ENCODE measurements around the gene SELENOO.
A peak's percentile ranks its signal among the peaks of the same experiment; 100 is the strongest.

SELENOO gene

DNA sequence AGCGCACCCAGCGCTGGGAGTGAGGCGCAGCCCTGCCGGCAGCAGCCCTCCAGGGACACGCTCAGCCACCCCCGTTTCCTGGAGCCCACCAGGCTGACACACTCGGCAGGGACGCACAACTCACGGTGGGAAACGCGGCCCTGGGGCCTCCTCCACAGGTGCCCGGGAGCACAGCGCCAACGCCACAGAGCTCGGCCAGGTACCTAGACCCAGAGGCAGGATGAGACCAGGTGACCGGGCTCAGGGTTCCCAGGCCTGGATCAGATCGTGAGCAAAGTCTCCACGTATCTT, 26.0 kb downstream of the SELENOO start:
- H3K27me3 ChIP-seq (ENCODE audit: control insufficient read depth, insufficient read depth, low read length): no peaks in the 10 kb centered on the region
- H3K27ac ChIP-seq (ENCODE audit: low read length): no peak overlapping the region
- H3K9ac ChIP-seq (ENCODE audit: low read length): no peak overlapping the region
- H3K4me3 ChIP-seq (ENCODE audit: low read length): no peak overlapping the region
- peaks cover 18% of the 10 kb centered on the region for H3K36me3 ChIP-seq (ENCODE audit: control insufficient read depth, low read depth, low read length)
- H3K4me1 ChIP-seq (ENCODE audit: control insufficient read depth, low read depth, low read length): no peaks in the 10 kb centered on the region
- no peaks in the 10 kb centered on the region for H3K9me3 ChIP-seq (ENCODE audit: control insufficient read depth, low read depth, low read length)

DNA sequence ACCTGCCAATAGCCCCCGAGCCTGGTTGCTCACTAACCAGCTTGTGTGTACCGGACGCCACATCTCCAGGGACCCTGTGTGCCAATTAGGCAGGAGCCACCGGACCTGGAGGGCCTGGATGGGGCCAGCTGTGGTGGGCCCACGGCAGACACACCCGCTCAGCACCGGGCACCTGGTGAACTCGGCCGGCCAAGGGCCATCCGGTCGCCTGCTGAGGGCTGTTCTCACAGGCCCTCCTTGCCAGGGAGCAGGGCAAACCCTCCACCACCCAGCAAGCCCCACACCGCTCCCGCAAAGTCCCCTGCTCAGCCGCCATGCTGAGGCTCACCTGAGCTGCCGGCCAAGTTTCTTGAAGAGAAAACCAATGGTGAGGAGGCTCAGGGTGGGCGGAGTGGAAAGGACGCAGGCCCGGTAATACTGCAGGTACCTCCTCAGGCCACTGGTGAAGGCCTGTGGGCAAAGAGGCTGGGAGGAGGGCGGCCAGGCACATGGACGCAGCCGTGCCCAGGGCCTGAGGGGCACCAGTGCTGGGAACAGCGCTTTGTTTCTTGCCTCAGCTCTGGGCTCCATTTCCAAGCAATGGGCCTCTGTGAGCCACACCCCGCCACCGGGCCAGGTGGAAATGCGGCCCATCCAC, 26.9 kb downstream of the SELENOO start:
- Histone ChIP-seq H3K27me3 (ENCODE audit: control insufficient read depth, insufficient read depth, low read length) (no peaks in the 10 kb centered on the region), H3K36me3 (ENCODE audit: control insufficient read depth, low read depth, low read length) (peaks cover 14% of the 10 kb centered on the region), H3K4me1 (ENCODE audit: control insufficient read depth, low read depth, low read length) (no peaks in the 10 kb centered on the region), H3K9ac (ENCODE audit: low read length) (no peak overlapping the region), H3K4me3 (ENCODE audit: low read length) (no peak overlapping the region), H3K9me3 (ENCODE audit: control insufficient read depth, low read depth, low read length) (no peaks in the 10 kb centered on the region), H3K27ac (ENCODE audit: low read length) (no peak overlapping the region)

DNA sequence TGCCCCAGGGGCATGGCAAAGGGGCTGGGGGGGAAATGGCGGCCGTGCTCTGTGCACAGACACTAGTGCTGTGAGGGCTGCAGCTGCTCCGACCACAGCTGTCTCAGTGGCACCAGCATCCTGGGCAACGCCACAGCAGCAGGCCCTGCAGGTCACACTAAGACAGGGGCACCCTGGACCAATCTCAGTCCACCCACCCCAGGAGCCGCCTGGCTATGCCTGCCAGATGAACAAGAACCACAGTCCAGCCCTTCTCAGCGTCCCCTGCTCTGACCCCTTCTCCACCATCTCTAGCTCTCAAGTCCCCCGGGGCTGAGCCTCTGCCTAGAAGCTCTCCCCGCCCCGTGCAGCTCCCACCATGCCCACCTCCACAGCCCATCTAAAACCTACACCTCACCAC, 27.6 kb downstream of the SELENOO start:
- no peaks in the 10 kb centered on the region for H3K9me3 ChIP-seq (ENCODE audit: control insufficient read depth, low read depth, low read length)
- H3K27me3 ChIP-seq (ENCODE audit: control insufficient read depth, insufficient read depth, low read length): no peaks in the 10 kb centered on the region
- H3K4me1 ChIP-seq (ENCODE audit: control insufficient read depth, low read depth, low read length): no peaks in the 10 kb centered on the region
- H3K9ac ChIP-seq (ENCODE audit: low read length): no peak overlapping the region
- H3K27ac ChIP-seq (ENCODE audit: low read length): no peak overlapping the region
- no peak overlapping the region for H3K4me3 ChIP-seq (ENCODE audit: low read length)
- H3K36me3 ChIP-seq (ENCODE audit: control insufficient read depth, low read depth, low read length): peaks cover 9% of the 10 kb centered on the region

DNA sequence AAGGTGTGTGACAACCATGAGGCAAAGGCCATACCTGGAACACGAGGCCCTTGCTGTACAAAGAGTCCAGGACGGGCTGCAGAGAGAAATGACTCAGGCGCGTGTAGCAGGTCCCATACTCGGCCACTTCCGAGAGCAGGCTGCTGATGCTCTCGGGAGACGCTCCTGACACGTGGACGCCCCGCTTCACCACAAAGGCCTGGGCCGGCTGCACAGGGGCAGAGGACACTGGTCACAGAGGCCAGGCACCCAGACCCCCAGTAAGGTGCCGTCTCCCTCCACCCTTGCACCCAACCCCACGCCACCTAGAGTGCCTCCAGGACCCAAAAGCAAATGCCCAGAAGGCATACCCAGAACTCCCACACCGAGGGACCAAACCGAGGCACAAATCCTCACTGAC, 28.6 kb downstream of the SELENOO start:
- Histone ChIP-seq H3K9me3 (ENCODE audit: control insufficient read depth, low read depth, low read length) (no peaks in the 10 kb centered on the region), H3K27ac (ENCODE audit: low read length) (no peak overlapping the region), H3K4me3 (ENCODE audit: low read length) (no peak overlapping the region), H3K9ac (ENCODE audit: low read length) (no peak overlapping the region), H3K27me3 (ENCODE audit: control insufficient read depth, insufficient read depth, low read length) (no peaks in the 10 kb centered on the region), H3K36me3 (ENCODE audit: control insufficient read depth, low read depth, low read length) (peaks cover 4% of the 10 kb centered on the region), H3K4me1 (ENCODE audit: control insufficient read depth, low read depth, low read length) (no peaks in the 10 kb centered on the region)

DNA sequence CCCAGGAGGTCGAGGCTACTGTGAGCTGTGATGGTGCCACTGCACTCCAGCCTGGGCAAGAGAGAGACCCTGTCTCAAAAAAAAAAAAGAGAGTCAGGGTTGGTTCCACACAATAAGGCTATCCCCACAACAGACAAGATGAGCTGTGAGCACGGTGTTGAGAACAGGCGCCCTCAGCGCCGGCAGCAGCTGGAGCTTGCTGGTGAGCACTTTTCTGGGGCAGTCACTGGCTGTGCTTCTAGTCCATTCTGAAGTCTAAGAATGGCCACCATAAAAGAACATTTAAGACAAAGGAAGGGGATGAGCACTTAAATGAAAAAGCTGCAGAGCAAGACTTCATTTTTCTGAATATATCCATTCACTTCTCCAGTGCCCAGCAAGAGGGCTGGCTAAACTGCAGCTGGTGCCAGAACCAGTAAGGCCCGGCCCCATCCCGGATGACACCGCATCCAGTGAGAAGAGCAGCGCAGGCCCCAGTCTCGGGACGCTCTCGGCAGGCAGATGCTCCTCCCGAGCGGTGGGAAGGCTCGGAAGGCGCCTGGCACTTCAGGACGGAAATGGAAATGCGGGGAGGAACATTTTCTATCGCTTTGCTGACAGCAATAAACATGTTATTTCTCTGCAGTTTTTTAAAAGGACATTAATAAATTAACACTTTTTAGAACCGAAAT, 31.8 kb downstream of the SELENOO start:
- Histone ChIP-seq H3K27me3 (ENCODE audit: control insufficient read depth, insufficient read depth, low read length) (no peaks in the 10 kb centered on the region), H3K9ac (ENCODE audit: low read length) (no peak overlapping the region), H3K9me3 (ENCODE audit: control insufficient read depth, low read depth, low read length) (no peaks in the 10 kb centered on the region), H3K4me1 (ENCODE audit: control insufficient read depth, low read depth, low read length) (no peaks in the 10 kb centered on the region), H3K36me3 (ENCODE audit: control insufficient read depth, low read depth, low read length) (no peaks in the 10 kb centered on the region), H3K4me3 (ENCODE audit: low read length) (no peak overlapping the region), H3K27ac (ENCODE audit: low read length) (no peak overlapping the region)

DNA sequence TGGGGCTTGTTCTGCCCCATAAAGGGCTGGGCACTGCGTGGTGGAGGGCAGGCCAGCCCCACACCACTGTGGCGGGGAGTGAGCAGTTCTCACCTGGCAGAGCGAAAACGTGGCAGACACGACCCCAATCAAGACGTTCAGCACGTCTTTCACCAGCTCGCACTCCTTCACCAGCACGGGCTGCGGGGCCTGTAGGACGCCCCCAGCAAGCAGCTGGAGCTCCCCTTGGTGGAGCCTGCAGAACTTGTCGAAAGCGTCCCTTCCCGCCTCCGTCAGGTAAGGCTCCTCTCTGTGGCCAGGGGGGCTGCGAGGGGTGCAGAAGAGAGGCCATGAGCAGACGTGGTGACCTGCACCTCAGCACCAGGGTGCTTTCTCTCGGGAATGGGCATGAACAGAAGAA, 32.4 kb downstream of the SELENOO start:
- H3K27me3 ChIP-seq (ENCODE audit: control insufficient read depth, insufficient read depth, low read length): no peaks in the 10 kb centered on the region

DNA sequence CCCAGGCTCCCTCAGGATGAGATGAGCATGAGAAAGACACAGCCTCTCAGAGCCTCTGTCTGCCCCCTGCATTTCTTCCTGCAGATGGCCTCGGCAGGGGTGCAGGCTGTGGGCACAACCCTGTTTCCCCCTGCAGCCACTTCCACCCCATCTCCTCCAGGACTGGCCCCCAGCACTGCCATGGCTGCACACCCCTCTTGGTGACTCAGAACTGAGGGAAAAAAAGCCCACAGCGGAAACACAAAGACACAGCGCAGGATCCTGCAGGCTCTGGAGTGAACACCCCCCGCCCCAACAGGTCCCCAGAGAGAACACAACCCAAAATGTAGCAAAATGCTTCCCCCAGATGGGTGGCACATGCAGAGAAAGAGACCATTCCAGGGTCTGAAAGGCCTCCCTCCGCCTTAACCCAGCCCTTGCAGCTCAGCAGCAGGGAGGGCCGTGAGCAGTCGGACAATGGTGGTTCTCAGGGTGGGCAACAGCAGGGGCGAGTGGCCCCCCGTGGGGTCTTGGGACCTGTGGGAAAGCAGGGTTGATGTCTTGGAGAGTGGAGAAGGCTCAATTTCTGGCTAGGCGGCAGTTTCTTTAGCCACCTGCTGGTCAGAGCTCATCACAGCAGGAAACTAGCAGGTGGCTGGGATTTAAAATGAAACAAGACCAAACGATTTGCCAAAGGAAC, 36.1 kb downstream of the SELENOO start:
- Histone ChIP-seq H3K4me1 (ENCODE audit: control insufficient read depth, low read depth, low read length) (no peaks in the 10 kb centered on the region), H3K27me3 (ENCODE audit: control insufficient read depth, insufficient read depth, low read length) (no peaks in the 10 kb centered on the region), H3K9ac (ENCODE audit: low read length) (no peak overlapping the region), H3K36me3 (ENCODE audit: control insufficient read depth, low read depth, low read length) (no peaks in the 10 kb centered on the region), H3K9me3 (ENCODE audit: control insufficient read depth, low read depth, low read length) (no peaks in the 10 kb centered on the region), H3K27ac (ENCODE audit: low read length) (no peak overlapping the region), H3K4me3 (ENCODE audit: low read length) (no peak overlapping the region)

More for the DNA sequence above, 32.4 kb downstream of the SELENOO start:
- no peaks in the 10 kb centered on the region for H3K4me1 ChIP-seq (ENCODE audit: control insufficient read depth, low read depth, low read length)
- no peaks in the 10 kb centered on the region for H3K36me3 ChIP-seq (ENCODE audit: control insufficient read depth, low read depth, low read length)
- no peak overlapping the region for H3K9ac ChIP-seq (ENCODE audit: low read length)
- H3K4me3 ChIP-seq (ENCODE audit: low read length): no peak overlapping the region
- no peaks in the 10 kb centered on the region for H3K9me3 ChIP-seq (ENCODE audit: control insufficient read depth, low read depth, low read length)
- H3K27ac ChIP-seq (ENCODE audit: low read length): no peak overlapping the region

DNA sequence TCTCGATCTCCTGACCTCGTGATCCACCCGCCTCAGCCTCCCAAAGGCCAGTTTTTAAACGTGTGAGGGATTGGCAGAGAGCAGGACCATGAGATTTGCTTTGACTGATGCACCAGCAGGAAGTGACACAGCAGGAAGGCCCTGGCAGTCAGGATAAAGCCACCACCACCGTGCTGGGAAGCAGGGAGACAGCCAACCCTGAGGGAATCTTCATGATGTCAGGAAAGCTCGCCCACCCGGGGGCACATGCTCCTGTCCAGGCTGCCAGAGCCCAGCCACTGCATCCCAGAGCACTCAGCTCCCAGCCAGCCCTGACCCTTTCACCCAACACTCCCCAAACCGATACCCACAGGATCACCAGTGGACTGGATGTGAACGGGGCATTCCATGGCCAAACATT, 37.9 kb downstream of the SELENOO start:
- H3K27ac ChIP-seq (ENCODE audit: low read length): no peak overlapping the region
- H3K9me3 ChIP-seq (ENCODE audit: control insufficient read depth, low read depth, low read length): no peaks in the 10 kb centered on the region
- no peak overlapping the region for H3K9ac ChIP-seq (ENCODE audit: low read length)
- H3K4me1 ChIP-seq (ENCODE audit: control insufficient read depth, low read depth, low read length): peaks cover 2% of the 10 kb centered on the region
- H3K4me3 ChIP-seq (ENCODE audit: low read length): no peak overlapping the region
- no peaks in the 10 kb centered on the region for H3K27me3 ChIP-seq (ENCODE audit: control insufficient read depth, insufficient read depth, low read length)
- no peaks in the 10 kb centered on the region for H3K36me3 ChIP-seq (ENCODE audit: control insufficient read depth, low read depth, low read length)

DNA sequence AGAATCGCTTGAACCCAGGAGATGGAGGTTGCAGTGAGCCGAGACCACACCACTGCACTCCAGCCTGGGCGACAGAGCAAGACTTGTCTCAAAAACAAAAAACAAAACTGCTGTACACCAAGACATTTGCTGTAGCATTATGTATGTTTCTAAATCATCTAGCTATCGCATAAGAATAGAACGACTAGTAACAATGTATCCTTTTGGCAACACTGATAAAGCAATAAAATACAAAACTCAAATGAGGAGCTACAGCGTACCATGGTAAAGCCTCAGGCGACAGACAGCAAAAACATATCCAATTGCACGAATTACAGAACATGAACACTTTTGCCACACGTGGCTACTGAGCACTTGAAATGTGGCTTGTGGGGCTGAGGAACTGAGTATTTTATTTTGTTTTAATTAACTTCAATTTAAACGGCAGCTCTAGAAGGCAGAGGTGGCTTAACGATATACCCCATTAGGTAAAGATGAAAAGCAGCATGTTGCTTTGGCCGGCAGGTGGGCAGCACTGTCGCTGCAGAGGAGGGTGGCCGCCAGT, 41.7 kb downstream of the SELENOO start:
- H3K4me3 ChIP-seq (ENCODE audit: low read length): no peak overlapping the region
- no peaks in the 10 kb centered on the region for H3K9me3 ChIP-seq (ENCODE audit: control insufficient read depth, low read depth, low read length)
- no peaks in the 10 kb centered on the region for H3K27me3 ChIP-seq (ENCODE audit: control insufficient read depth, insufficient read depth, low read length)
- peaks cover 2% of the 10 kb centered on the region for H3K4me1 ChIP-seq (ENCODE audit: control insufficient read depth, low read depth, low read length)
- no peak overlapping the region for H3K27ac ChIP-seq (ENCODE audit: low read length)
- H3K36me3 ChIP-seq (ENCODE audit: control insufficient read depth, low read depth, low read length): peaks cover 5% of the 10 kb centered on the region
- H3K9ac ChIP-seq (ENCODE audit: low read length): no peak overlapping the region

DNA sequence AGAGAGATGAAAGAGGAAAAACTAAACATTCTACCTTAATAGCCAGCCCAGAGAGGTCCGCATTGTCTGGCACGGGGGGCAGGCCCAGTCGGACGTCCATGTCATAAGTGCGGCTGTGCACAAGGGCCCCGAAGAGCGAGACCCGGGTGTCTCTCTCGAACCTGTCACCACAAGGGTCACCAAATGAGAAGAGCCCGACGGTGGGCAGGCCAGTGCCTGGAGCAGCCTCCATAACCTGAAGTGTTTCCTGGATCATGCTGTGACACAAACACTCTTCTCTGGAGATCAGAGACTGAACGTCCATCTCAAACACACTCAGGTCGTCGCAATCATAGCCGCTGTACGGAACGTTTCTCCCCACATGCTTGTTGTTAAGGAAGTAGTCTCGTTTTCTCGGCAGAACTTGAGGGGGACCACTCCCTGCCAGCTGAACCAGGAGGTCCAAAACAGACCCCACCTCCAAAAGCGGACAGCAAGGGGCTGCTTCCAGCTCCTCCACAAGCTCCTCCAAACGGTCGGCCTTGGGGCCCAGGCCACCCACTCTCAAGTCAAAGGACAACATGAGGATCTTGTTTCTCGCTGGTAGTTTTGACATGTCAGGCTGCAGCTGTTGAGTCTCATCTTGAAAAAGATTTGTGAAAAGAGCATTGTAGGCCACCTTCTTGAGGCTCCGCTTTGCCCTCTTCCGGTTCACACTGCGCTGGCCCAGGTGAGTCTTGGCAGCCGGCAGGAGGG, 43.0 kb downstream of the SELENOO start:
- Histone ChIP-seq H3K4me3 (ENCODE audit: low read length) (peak overlapping the region; percentile 97), H3K27me3 (ENCODE audit: control insufficient read depth, insufficient read depth, low read length) (no peaks in the 10 kb centered on the region), H3K36me3 (ENCODE audit: control insufficient read depth, low read depth, low read length) (peaks cover 5% of the 10 kb centered on the region), H3K9me3 (ENCODE audit: control insufficient read depth, low read depth, low read length) (no peaks in the 10 kb centered on the region), H3K9ac (ENCODE audit: low read length) (peak overlapping the region; percentile 85), H3K27ac (ENCODE audit: low read length) (no peak overlapping the region), H3K4me1 (ENCODE audit: control insufficient read depth, low read depth, low read length) (peaks cover 6% of the 10 kb centered on the region)

DNA sequence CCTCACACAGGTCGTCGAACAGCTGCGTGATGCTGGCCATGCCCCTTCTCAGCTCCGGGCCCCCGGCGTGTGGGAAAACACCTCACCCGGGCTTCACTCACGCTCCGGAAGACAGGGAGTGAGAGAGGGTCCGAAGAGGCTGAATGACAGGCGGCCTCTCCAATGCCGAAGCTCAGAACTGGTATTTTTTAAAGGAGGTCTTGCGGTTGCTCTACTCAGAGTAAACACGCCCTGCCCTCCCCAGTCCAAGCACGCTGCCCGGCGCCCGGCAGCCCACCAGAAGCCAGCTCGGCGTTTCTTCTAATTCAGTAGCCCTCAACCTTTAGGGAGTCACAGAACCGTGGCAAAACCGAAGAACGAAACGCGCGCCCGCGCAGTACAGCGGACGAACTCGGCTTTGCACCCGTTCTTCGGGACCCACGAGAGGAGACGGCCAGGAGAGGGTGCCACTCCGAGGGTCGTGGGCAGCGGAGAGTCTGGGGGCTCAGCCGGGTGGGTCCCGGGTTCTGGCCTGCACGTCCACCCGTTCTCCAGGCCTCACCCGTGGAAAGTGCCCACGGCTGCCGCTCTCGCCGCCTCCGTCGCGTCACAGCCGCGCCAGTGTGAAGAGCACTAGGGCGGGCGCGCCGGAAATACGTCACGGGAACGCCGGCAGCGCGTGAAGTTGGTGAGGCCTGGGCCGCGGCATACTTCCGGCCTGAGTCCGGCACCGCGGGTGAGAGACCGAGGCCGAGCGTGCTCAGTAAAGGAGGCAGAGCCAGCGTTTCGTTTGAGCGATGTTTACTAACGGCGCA, 43.8 kb downstream of the SELENOO start, which contains the start of gene TUBGCP6:
Gene TUBGCP6, minus strand, starts transcription at position 604 of the 794 bp plus-strand sequence. Its CDS starts 564 bp downstream, at position 40.
- Histone ChIP-seq H3K4me3 (ENCODE audit: low read length) (peak within 1 kb of the TSS; percentile 97), H3K27me3 (ENCODE audit: control insufficient read depth, insufficient read depth, low read length) (no peaks in the 10 kb centered on the region), H3K4me1 (ENCODE audit: control insufficient read depth, low read depth, low read length) (peaks cover 6% of the 10 kb centered on the region), H3K36me3 (ENCODE audit: control insufficient read depth, low read depth, low read length) (peaks cover 5% of the 10 kb centered on the region), H3K27ac (ENCODE audit: low read length) (no peak within 1 kb of the TSS), H3K9ac (ENCODE audit: low read length) (peak within 1 kb of the TSS; percentile 85), H3K9me3 (ENCODE audit: control insufficient read depth, low read depth, low read length) (no peaks in the 10 kb centered on the region)
